CD4-positive, alpha-beta T cell treated with Interleukin-4 for 1 hour (primary cell): ENCODE data around the gene MAP2K5.
A peak's percentile ranks its signal among the peaks of the same experiment; 100 is the strongest.

Experiments
- DNase-seq, 2 donors: peaks; one replicate each; pipeline ENCODE4 v3.0.0-alpha.2; 2020 to 2022

MAP2K5 gene

GRCh38 chr15:67765701-67766100 is 223.2 kb downstream of the MAP2K5 start:
- no peak for DNase-seq

DNA sequence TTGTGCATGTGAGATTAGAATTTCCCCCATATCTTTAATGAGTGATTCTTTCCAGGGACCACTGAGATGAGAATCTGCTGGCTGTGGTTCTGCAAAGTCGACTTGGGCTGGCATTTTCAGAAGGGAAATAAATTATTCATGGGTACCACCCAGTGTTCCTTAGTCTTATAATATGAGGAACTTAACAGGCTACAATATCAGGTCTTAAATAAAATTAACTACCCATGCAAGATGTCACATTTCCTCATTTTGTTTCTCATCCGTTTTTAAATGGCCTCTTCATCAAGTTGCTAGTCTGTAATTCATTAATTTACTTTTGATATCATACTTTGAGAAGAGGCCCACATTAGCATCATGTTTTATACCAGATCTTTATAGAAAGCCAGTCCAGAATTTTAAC is 224.5 kb downstream of the MAP2K5 start:
- DNase-seq = no peak

DNA sequence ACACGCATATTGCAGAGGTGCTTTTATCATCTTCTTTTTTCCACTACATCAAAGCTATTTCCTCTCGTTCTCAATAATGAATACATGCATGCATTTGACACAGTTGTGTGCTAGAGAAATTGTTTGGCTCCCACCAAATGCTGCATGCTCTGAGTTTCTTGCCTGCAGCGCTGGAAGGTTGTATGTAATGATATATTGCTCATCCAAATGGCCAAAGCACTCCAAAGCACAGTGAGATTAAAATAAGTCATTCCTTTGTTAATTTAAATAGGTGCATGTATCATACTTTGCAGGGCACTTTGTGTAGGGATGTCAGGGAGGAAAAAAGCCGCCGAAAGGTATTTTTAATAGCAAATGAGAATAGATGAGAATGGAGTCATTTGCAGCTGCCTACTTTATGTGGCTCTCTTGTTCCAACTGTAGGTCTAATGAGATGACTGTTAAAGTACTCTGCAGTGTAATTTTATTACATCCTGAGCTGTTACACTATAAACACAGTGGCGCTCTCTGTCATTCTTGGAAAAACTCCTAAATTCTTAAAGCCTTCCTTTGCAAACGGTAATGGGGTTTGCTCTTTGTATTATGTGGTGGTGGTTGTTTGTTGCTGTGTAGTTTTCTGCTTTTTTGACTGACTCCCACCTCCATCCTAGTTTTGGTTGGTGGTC is 225.9 kb downstream of the MAP2K5 start:
- no peak for DNase-seq

GRCh38 chr15:67769497-67770357 is 227.2 kb downstream of the MAP2K5 start:
- DNase-seq = no peak

DNA sequence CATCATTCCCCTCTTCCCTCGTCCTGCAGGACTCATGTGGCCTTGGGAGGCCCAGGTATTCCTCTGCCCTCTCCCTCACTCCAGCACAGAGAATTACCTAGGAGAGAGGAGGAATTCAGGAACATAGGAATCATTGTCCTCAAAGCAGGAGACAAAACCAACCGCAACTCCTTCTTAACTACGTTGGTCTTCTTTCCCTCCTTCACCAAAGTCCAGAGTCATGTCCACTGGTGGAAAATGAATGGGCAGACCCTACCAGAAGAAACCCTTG is 227.8 kb downstream of the MAP2K5 start:
- DNase-seq = no peak

GRCh38 chr15:67771189-67771800 is 228.8 kb downstream of the MAP2K5 start:
- no peak for DNase-seq

DNA sequence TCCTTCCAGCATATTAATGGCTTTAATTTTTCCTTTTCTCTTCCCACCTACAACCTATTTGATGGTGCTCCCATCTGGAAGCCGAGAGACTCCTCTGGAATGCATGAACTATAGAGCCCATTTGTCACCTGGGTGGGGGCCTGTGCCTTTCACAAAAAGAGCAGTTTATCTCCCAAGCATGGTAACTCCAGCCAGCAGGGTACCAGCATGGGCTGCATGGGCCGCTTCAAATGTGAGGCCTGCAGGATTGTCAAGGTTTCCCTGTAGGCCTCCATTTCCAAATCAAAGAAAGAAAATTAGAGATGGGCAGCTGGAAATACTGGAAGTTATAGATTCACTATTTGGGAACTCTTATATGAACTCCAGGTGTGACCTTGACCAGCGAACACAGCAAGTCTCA is 232.1 kb downstream of the MAP2K5 start:
- DNase-seq = no peak

DNA sequence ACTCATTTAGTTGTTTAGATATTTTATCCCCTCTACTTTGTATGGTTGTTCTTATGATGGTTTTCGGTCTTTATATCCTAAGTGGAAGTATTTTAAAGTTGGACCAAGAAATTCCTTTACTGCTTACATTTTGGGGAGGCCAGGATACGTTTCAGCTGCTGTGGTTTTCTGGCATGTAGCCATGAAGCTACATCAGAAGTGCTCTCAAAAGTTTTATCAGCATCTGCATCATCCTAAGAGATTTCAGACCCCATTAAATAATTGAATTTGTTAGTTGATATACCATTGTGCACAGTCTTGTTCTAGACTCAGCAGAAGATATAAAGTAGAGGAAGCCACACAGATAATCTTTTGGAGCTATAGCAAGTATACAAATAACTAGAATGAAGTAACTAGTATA is 232.7 kb downstream of the MAP2K5 start:
- DNase-seq = no peak

DNA sequence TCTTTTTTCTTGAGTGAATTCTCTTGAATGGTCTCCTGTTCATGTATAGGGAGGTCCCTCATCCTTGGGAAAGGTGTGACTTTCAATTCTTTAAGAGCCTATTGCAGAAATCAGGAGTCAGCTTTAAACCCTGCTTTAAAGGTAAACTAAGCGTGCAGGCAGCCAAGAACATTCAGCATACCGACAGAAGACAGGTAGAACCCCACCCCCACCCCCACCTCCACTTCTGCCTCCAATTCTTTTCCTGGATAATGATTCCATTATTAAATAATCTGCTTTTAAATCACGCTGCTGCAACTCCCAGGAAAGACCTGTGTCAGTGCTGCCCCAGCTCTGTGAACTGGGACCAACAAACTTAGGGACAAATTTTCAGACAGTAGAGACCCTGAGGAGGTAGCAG is 233.5 kb downstream of the MAP2K5 start:
- DNase-seq = no peak

DNA sequence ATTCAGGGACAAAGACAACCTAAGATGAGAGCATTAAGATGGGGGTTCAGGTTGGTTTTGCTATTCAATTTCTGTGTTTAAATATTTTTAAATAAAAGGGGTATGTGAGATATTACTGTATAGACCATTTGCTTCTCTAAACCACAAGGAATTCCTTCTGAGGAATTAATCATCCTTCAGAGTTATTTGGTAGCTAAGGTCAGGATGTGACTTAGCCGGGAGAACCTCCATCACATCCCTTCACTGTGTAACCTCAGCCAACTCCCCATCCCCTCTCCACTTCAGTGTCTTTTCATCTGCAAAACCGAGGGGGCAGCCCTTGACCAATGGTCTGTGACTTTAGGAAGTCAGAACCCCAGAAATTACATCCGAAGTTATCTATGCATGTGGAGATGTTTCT is 234.1 kb downstream of the MAP2K5 start:
- DNase-seq = no peak

- no peak for DNase-seq
Observed at GRCh38 chr15:67777071-67777470, 234.6 kb downstream of the MAP2K5 start.

DNA sequence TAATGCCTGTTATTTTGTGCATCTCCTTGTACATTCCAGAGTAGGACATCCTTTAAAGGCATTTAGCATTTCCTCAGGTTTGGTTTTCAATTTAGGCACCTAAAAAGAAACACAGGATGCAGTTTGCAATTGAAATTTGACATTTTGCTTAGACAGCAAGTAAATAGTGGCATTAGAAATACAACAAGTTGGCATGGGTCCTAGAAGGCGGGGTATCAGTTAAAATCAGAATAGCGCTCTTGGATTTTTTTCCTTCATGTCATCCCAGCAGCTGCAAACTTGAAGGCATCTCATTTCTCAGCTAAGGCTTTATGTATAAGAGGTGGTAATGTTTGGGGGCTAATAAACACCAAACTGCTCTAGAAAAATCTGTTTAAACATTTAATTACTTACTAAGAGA is 235.3 kb downstream of the MAP2K5 start:
- DNase-seq = no peak

DNA sequence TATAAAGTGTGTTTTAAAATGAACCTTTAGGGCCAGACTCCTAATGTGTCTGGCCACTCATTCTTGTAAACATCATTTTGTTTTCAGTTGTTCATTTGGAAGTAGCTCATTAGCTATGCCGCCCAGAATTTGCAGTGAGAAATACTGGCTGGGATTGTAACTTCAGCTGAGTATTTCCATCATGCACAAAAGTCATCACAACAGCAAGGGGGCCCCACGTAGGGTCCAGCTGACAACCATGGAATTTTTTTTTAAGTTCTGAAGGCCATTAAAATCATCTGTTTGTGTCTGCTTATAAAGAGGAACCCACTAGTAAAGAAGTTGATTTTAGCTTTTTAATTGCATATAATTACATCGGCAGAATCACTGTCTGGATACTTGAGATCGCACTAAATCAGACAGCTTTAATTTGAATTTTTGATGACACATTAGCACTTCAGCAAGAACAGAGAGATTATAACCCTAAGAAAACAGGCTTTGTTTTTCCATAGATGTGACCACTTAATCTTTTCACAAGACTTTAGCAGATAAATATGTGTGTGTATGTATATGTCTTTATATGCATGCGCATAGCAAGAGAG is 236.6 kb downstream of the MAP2K5 start:
- DNase-seq = no peak

- no peak for DNase-seq
Observed at GRCh38 chr15:67779549-67780111, 237.1 kb downstream of the MAP2K5 start.

DNA sequence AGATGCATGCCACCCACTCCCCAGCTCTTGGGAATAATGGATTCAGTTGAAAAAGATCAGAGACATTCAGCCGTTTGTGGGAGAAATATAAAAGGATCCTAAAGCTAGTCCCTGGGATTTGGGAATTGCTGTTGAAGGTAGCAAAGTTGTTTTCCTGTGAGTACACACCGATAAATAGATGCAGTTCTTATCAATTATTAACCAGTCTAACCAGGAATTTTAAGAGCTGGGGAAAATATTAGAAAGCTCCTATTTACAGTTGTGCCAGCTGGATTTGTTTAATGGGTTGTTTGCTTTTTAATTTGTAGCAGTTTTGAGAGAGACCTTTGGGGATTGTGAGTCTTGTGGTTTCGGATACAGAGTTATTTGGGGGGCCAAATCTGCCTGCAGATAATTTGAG is 238.6 kb downstream of the MAP2K5 start:
- DNase-seq = no peak

DNA sequence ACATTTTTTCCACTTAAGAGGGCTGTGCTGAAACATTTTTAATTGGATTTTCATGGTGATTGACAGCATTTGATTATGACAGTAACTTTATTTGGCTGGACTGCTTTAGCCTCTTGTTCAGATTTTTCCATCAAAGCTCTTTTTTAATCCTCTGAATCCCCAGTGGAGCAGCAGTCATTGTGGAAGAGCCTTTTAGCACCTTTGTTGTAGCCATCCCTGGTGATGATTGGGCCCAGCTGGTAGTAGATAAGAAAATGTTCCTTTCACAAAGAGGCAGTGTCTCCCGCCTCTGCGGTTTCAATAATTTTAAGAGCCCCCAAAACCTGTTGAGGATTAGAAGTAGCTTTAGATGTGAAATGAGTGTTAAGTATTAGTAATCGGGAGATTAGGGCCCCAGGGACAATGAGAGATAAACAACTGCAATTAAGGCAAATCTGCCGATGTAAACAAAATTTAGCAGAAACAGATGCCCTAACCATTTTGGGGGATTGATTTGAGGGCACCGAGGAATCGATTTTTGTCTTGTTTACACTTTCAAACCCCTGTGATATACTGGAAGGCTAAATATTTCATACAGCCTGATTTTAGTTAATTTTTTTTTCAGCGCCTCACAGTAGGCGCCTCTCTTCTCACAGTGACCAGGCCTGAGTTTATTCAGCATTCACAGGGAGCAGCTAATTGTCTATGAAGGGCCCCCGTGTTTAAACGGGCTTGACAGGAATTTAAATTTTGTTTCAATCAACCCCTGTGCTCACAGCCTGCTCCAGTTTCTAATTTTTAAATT is 239.6 kb downstream of the MAP2K5 start:
- DNase-seq = no peak

- DNase-seq = no peak
Observed at GRCh38 chr15:67782691-67782991, 240.1 kb downstream of the MAP2K5 start.

GRCh38 chr15:67783303-67783702 is 240.8 kb downstream of the MAP2K5 start:
- peak; percentile 63 to 74 for DNase-seq

DNA sequence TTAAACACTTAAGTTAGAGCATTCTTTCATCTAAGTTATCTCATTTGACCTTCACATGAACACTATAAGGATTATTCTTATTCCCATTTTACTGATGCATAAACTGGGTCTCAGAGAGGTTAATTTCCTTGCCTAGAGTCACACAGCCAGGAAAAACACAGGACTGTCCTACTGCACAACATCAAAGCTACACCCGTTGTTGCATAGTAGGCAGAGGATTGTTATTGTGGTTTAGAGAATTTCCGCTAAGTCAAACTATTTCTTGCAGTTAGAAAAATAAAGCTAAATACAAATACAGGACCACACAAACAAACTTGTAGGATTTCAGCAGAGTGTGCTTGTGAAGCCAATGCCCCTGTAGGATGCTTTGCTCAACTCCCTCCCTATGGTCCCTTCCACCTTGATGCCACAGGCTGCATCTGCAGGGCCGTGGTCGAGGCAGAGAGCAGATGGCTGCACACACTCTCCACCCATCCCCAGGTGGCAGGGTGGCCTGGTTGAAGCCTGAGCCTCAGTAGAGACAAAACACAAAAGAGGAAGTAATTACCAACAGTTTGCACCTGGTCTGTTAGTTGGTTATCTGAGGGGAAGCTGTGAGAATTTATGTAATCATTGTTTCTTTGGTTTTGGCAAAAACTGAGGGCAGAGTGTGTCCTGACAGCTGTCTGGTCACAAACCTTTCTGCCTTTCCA is 241.7 kb downstream of the MAP2K5 start:
- DNase-seq = peak; percentile 6 to 78

GRCh38 chr15:67784856-67785430 is 242.4 kb downstream of the MAP2K5 start:
- no peak for DNase-seq

DNA sequence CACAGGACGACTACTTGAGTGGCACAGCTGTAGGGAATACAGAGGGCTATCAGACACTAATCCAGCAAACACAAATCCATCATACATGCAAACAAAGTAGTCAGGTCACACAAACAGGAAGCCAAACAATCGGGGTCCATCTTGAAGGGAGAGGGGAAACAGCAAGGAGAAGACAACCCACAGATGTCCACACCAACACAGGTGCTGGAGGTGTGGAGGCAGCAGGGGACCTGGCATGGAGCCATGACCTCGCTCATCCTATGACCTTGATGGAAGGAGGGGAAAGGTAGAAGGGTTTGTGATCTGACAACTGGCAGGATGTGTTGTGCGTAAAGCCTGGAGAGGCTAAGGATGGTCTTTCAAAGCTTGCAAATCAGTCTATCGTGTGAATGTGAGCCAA is 242.9 kb downstream of the MAP2K5 start:
- DNase-seq = no peak

- no peak for DNase-seq
Observed at GRCh38 chr15:67786646-67787045, 244.1 kb downstream of the MAP2K5 start.
